Fibroblast of skin of back (primary cell): ENCODE measurements around the gene SYT4. TPM values are rescaled to one million over a fixed set of nuclear protein-coding genes. Genes with fewer than 3 reads are reported as not detected.
"Not testable (repeated sequence)": the region's sequence is repeated elsewhere in the genome, so short reads cannot be mapped to it uniquely, and the experiment has no call there.

Source experiments
- DNase-seq: peaks from one replicate; pipeline ENCODE4 v3.0.0-alpha.2; 2013
- polyA plus RNA-seq, 2 experiments: library from polyadenylated mRNA; unstranded; fragments of 120-200 nt; gene quantifications; one replicate each; pipeline ENCODE4 v1.2.1, GENCODE V29; 2013; ENCODE audit not compliant: insufficient read length in 2 of 2

The SYT4 gene
- not detected for polyA plus RNA-seq (2013, experiment 1 of 2; ENCODE audit: insufficient read length)
- polyA plus RNA-seq (2013, experiment 2 of 2; ENCODE audit: insufficient read length), result not detected

DNA sequence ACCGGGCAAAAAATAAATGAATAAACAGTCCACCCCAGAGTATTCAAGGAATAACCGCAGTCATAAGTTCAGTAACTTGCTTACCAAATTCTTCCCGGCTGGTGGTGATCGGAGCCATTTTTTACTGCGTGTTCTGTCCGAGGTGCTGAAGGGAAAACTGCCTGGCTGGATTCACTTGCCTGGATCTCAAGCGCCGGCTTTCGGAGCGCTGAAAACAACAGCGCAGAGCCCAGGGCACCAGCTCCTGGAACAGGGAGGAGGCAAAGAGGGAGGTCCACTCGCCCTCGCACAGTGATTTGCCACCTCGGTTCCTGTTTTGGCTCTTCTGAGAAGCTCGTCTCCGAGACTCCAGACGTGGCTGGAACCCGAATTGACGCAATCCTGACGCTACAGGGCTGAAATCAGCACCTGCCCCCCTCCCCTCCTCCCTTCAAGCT, at the start of gene SYT4:
TSS of gene SYT4 (minus strand) at position 327 of the 437 bp plus-strand sequence. CDS start at position 118, 209 bp downstream.
- DNase-seq, result peak; percentile 56

DNA sequence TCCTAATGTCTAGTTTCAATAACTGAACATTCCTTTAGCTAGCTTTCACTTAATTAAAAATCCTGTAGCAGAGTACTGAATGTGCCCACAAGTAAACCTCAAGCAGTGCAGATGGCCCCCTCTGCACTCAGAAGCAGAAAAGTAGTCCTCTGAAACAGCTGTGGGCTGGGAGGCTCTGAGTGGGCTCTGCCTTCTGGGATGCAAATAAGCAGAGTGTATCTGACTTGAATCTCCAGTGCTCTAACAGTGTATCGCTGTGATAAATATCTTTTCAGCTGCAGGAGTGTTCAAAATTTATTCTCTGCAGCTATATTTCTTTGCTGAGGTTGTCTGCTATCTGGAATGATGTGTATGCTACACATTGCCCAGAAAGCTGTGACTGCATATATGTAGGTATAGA, 44.8 kb upstream of the SYT4 start:
- DNase-seq, result no peak

- peak; percentile 5 for DNase-seq
Measured at GRCh38 chr18:43314941-43315340, 37.7 kb upstream of the SYT4 start.

- DNase-seq, result no peak
Measured at GRCh38 chr18:43312891-43313290, 35.6 kb upstream of the SYT4 start.

DNA sequence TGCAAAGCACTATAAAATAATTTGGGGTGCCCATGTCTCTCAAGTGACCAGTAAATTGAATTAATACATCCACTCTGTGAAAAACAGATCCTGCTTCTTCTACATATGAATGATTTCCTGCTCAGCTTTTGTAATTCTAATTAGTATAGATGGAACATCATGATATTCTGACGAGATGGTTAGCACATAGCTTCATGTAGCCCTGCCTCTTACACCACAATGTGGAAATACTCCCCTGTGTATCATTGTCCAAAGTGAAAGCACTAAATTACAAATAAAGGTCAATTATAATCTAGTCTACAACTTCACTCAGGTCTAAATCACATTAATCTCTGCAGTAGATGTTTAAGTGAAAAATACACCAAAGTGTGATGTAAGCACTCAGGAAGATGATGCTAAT, 32.9 kb upstream of the SYT4 start:
- DNase-seq, result no peak

DNA sequence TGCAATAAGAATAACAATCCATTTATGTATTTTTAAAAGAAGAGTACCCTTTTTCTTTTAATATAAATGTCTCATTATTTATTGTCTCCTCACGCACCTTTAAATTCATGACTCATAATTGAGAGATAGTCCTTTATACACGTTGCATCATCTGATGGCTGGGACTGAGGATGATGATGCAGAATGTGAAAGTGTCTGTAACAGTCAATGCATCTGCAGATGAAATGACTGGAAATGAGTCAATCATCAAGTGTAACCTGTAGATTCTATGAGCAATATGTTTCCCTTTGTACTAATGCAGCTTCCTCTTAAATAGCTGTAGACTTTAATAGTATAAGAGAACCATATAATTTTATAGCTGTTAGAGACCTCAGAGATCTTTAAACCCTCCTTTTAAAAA, 26.1 kb upstream of the SYT4 start:
- DNase-seq, result no peak

GRCh38 chr18:43286187-43286586, 8.9 kb upstream of the SYT4 start:
- not testable (repeated sequence) for DNase-seq

GRCh38 chr18:43283299-43283698, 6.0 kb upstream of the SYT4 start:
- DNase-seq, result no peak

GRCh38 chr18:43279015-43279744, 1.9 kb upstream of the SYT4 start:
- DNase-seq, result peak; percentile 1

- DNase-seq, result no peak
Measured at GRCh38 chr18:43278355-43278754, 1.1 kb upstream of the SYT4 start.

DNA sequence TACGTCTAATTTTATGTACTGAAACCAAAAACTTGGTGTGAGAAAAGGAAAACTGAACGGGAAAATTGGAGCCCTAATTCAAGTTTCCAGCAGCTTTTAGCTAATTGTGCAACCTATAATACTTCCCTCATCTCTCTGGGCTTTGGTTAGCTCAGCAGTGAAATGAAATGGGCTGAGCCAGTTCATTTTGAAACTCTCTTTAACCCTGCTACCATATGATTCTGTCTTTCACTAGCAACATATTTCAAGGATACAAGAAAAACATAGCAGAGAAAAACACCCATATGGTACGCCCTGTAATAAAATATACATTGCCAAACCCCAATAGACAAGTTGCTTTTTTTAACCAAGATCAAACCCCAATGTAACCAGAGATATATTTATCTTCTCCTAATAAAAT, 799 bp downstream of the SYT4 start:
- no peak for DNase-seq

DNA sequence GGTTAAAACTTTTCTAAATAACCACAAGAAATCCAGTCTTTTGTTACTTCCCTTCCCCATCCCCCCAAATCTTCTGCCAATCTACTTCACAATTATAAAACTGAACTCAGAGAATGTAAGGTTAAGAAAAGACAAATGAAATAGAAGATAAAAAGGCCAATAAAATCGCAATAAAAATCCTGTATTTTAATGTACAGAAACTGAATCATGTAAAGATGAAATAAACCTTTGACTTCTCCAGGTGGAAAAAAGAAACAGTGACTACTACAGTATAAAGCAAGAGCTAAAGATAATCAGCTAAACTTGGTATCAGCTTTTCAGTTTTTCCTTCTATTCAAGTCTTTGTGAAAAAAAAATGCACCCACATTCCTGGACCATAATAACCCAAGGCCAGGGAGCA, 1.7 kb downstream of the SYT4 start:
- DNase-seq, result no peak

GRCh38 chr18:43274526-43274925, 2.8 kb downstream of the SYT4 start:
- DNase-seq, result no peak

- DNase-seq, result peak; percentile 38
Measured at GRCh38 chr18:43271593-43272432, 5.5 kb downstream of the SYT4 start.

DNA sequence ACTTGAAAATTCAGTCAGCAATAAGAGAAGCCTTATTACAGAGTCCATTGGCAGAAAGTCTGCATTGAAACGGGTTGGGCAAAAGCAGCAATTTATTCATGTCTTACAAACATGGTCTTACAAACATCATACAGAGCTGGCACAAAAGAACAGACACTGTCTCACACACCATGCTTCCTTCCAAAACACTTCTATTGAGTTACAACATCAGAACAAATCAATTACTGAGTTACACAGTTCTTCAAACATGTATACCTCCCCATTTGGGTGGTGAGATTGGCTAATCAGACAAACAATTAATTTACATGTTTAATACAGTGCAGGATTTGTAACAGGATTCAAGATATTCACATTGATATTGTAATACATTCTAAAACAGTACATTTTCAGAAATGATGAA, 9.5 kb downstream of the SYT4 start:
- DNase-seq, result no peak

GRCh38 chr18:43265465-43265864, 11.8 kb downstream of the SYT4 start:
- no peak for DNase-seq

DNA sequence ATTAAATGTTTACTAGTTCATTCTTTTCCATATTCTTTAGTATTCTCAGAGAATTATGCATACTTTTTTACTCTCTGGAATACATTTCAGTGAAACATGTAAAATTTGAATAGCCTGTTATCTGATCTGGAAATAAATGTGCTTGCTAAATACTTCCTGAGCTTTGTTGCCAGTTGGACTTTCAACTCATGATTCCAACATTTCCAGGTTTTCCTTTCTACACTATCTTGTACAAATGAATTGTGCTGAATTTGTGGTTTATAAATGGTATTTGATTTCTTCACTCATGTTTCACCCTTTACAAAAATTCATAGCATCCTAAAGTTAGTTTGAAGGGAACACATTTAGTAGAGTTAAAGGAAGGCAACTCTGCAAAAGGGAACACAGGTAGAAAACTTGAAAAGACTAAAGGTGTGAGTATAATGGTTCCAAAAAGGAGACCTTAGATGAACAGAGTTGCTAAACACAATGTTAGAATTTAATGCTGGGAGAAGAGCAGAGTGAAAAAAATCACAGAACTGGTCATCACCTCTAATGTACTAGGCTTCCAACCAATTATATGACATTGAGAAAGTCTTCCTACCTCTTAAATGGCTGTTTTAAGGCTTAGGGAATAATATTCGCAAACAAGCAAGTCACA, 28.6 kb downstream of the SYT4 start:
- no peak for DNase-seq

GRCh38 chr18:43247944-43248343, 29.3 kb downstream of the SYT4 start:
- DNase-seq, result no peak

DNA sequence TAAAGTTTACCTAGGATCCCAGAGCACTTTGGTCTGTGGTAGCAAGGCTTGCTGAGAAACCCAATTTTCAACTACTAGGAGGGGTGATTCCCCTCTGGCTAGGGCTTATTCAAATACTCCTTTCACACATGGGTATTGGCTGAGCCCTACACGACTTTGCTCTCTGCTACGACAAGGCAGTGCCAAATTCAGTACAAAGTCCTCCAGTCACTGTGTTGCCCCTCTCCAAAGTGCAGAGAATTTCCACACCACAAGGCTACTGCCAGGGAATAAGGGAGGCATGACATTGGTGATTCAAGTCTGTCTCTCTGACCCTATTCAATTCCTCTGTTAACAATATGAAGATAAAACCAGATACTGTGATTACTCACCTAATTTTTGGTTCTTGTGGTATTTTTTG, 38.9 kb downstream of the SYT4 start:
- no peak for DNase-seq

GRCh38 chr18:43236921-43237320, 40.4 kb downstream of the SYT4 start:
- DNase-seq, result no peak

- no peak for DNase-seq
Measured at GRCh38 chr18:43234889-43235288, 42.4 kb downstream of the SYT4 start.

GRCh38 chr18:43222501-43222900, 54.8 kb downstream of the SYT4 start:
- no peak for DNase-seq

GRCh38 chr18:43220691-43221090, 56.6 kb downstream of the SYT4 start:
- no peak for DNase-seq
